SU-DHL-6 (cell line): ENCODE data around the gene ADA.

Experiments used
- CTCF ChIP-seq: fragments of 200-600 bp; sonication (generic); IDR thresholded peaks from one replicate; pipeline ENCODE4 v1.5.1; 2017; ENCODE audit warnings: antibody characterized with exemption, mild to moderate bottlenecking, low read length, moderate library complexity; ENCODE audit not compliant: insufficient read depth, poor library complexity, severe bottlenecking
- EZH2phosphoT487 ChIP-seq: fragments of 200-600 bp; sonication (generic), shearing (Covaris generic); conservative IDR thresholded peaks from 2 replicates; pipeline ENCODE4 v1.6.1; 2018; ENCODE audit warnings: mild to moderate bottlenecking, antibody characterized with exemption, low read length, moderate library complexity, mixed read lengths

GRCh38 chr20:44621325-44621724 lies 30.2 kb downstream of the ADA start:
- TF ChIP-seq EZH2phosphoT487 = no peak
- no peak for TF ChIP-seq CTCF
